ENCODE data around the gene MYL6. TPM values are rescaled to one million over a fixed set of nuclear protein-coding genes. Genes with fewer than 3 reads are reported as not detected.
A peak's percentile ranks its signal among the peaks of the same experiment; 100 is the strongest.

The MYL6 gene
- total and polyA plus RNA-seq, 9 of the 15 experiments (the other 6 are each of a cell fraction or from before 2014, with no cell fraction given): 557 to 1,664 (median 958) TPM

DNA sequence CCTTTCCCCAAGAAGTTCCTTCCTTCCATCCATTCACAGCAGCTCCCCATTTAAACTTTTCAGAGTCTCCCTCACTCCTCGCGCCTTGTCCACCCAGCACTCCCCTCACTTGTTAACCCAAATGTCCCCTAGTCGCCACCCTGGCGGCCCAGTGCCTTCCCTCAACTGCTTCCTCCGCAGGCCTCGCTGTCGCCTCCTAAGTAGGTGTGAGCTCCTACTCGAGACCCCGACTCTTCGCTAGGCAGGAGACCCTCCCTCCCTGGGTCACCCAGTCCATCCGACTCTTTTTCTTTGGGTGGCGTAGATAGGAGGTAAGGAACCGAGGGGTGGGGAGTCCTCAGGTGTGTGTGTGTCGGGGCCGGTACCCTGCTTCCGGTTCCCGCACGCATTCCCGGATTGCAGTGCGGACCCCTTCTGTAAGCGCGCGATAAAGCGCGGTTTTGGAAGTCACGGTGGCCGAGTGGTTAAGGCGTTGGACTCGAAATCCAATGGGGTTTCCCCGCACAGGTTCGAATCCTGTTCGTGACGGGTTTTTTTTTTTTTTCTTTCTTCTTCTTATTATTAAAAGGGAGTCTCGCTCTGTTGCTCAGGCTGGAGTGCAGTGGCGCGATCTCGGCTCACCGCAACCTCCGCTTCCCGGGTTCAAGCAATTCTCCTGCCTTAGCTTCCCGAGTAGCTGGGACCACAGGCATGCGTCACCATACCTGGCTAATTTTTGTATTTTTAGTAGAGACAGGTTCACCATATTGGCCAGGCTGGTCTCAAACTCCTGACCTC, 31.9 kb downstream of the MYL6 start (continued):
- TF ChIP-seq, protein P1, sequence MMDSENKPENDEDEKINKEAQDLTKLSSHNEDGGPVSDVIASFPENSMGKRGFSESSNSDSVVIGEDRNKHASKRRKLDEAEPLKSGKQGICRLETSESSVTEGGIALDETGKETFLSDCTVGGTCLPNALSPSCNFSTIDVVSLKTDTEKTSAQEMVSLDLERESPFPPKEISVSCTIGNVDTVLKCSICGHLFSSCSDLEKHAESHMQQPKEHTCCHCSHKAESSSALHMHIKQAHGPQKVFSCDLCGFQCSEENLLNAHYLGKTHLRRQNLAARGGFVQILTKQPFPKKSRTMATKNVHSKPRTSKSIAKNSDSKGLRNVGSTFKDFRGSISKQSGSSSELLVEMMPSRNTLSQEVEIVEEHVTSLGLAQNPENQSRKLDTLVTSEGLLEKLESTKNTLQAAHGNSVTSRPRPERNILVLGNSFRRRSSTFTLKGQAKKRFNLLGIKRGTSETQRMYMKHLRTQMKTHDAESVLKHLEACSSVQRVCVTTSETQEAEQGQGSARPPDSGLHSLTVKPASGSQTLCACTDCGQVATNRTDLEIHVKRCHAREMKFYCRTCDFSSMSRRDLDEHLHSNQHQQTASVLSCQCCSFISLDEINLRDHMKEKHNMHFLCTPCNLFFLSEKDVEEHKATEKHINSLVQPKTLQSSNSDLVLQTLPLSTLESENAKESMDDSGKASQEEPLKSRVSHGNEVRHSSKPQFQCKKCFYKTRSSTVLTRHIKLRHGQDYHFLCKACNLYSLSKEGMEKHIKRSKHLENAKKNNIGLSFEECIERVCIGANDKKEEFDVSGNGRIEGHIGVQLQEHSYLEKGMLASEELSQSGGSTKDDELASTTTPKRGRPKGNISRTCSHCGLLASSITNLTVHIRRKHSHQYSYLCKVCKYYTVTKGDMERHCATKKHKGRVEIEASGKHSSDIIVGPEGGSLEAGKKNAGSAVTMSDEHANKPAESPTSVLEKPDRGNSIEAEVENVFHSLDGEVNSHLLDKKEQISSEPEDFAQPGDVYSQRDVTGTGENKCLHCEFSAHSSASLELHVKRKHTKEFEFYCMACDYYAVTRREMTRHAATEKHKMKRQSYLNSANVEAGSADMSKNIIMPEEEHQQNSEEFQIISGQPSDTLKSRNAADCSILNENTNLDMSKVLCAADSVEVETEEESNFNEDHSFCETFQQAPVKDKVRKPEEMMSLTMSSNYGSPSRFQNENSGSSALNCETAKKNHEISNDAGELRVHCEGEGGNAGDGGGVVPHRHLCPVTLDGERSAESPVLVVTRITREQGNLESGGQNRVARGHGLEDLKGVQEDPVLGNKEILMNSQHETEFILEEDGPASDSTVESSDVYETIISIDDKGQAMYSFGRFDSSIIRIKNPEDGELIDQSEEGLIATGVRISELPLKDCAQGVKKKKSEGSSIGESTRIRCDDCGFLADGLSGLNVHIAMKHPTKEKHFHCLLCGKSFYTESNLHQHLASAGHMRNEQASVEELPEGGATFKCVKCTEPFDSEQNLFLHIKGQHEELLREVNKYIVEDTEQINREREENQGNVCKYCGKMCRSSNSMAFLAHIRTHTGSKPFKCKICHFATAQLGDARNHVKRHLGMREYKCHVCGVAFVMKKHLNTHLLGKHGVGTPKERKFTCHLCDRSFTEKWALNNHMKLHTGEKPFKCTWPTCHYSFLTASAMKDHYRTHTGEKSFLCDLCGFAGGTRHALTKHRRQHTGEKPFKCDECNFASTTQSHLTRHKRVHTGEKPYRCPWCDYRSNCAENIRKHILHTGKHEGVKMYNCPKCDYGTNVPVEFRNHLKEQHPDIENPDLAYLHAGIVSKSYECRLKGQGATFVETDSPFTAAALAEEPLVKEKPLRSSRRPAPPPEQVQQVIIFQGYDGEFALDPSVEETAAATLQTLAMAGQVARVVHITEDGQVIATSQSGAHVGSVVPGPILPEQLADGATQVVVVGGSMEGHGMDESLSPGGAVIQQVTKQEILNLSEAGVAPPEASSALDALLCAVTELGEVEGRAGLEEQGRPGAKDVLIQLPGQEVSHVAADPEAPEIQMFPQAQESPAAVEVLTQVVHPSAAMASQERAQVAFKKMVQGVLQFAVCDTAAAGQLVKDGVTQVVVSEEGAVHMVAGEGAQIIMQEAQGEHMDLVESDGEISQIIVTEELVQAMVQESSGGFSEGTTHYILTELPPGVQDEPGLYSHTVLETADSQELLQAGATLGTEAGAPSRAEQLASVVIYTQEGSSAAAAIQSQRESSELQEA (IDR thresholded peaks at IDR 0.05; ENCODE audit: low read depth): peak; percentile 87
- TF ChIP-seq SIX5 (IDR thresholded peaks at IDR 0.05; ENCODE audit: borderline replicate concordance in 1 of 2, insufficient read depth in 1 of 2, low read depth in 1 of 2, low read length in 2 of 2) (no peak), TAF1 (IDR thresholded peaks at IDR 0.05; ENCODE audit: control insufficient read depth, extremely low read depth, insufficient read depth, low read length, severe bottlenecking) (peak; percentile 48), TCF7L2 (IDR thresholded peaks at IDR 0.05; ENCODE audit: low read depth, low read length) (no peak), SLC30A9 (CRISPR knock-in tag; IDR thresholded peaks at IDR 0.05) (no peak), PYGO2 (tag; IDR thresholded peaks at IDR 0.05) (no peak), ETV1 (tag; conservative IDR thresholded peaks at IDR 0.05; ENCODE audit: low read depth) (peak; percentile 99), ZNF589 (CRISPR knock-in tag; IDR thresholded peaks at IDR 0.05; ENCODE audit: low read depth) (no peak; the same call in 1 of the 2 replicates), ZC3H4 (CRISPR knock-in tag; IDR thresholded peaks at IDR 0.05; ENCODE audit: borderline replicate concordance) (no peak), E2F3 (CRISPR knock-in tag; IDR thresholded peaks at IDR 0.05) (no peak), MLX (CRISPR knock-in tag; conservative IDR thresholded peaks at IDR 0.05) (no peak), HLTF (IDR thresholded peaks at IDR 0.05) (peak; percentile 58; the same call in 1 of the 2 replicates), IFI16 (CRISPR knock-in tag; IDR thresholded peaks at IDR 0.05) (no peak), NFE2 (IDR thresholded peaks at IDR 0.05; ENCODE audit: low read depth) (no peak), FOXM1 (IDR thresholded peaks at IDR 0.05; ENCODE audit: low read depth) (no peak; the same call in 1 of the 2 replicates), FOXM1 (CRISPR knock-in tag; IDR thresholded peaks at IDR 0.05; ENCODE audit: low read depth) (no peak), ZNF561 (CRISPR knock-in tag; conservative IDR thresholded peaks at IDR 0.05) (no peak)
- TF ChIP-seq, protein P2, sequence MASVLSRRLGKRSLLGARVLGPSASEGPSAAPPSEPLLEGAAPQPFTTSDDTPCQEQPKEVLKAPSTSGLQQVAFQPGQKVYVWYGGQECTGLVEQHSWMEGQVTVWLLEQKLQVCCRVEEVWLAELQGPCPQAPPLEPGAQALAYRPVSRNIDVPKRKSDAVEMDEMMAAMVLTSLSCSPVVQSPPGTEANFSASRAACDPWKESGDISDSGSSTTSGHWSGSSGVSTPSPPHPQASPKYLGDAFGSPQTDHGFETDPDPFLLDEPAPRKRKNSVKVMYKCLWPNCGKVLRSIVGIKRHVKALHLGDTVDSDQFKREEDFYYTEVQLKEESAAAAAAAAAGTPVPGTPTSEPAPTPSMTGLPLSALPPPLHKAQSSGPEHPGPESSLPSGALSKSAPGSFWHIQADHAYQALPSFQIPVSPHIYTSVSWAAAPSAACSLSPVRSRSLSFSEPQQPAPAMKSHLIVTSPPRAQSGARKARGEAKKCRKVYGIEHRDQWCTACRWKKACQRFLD (CRISPR knock-in tag; IDR thresholded peaks at IDR 0.05): no peak

Measured in K562 (cell line).